Stimulated activated CD8-positive, alpha-beta memory T cell treated with anti-CD3 and anti-CD28 coated beads, Interleukin-12 subunit alpha, Interleukin-12 subunit beta, amount 100 ng/mL, for 1 hour (primary cell): ENCODE results near the gene PTPRN2.
A peak's percentile ranks its signal among the peaks of the same experiment; 100 is the strongest.
"Not testable (repeated sequence)": the region's sequence is repeated elsewhere in the genome, so short reads cannot be mapped to it uniquely, and the experiment has no call there.

Experiments
- DNase-seq: peaks from one replicate; pipeline ENCODE4 v3.0.0-alpha.2; 2020; ENCODE audit warnings: low read depth

Gene PTPRN2

GRCh38 chr7:157574914-157575586 lies 1012.6 kb downstream of the PTPRN2 start:
- DNase-seq: no peak

GRCh38 chr7:157574120-157574825 lies 1013.4 kb downstream of the PTPRN2 start:
- no peak for DNase-seq

- no peak for DNase-seq
These were observed 1014.4 kb downstream of the PTPRN2 start for GRCh38 chr7:157573244-157573643.

- DNase-seq: no peak
These were observed 1015.0 kb downstream of the PTPRN2 start for GRCh38 chr7:157572622-157573021.

- DNase-seq: no peak
These were observed 1017.0 kb downstream of the PTPRN2 start for GRCh38 chr7:157570531-157571200.

- no peak for DNase-seq
These were observed 1017.7 kb downstream of the PTPRN2 start for GRCh38 chr7:157569967-157570366.

GRCh38 chr7:157568770-157569584 lies 1018.6 kb downstream of the PTPRN2 start:
- DNase-seq: peak; percentile 35

GRCh38 chr7:157568106-157568769 lies 1019.4 kb downstream of the PTPRN2 start:
- DNase-seq: no peak

GRCh38 chr7:157567666-157568065 lies 1020.0 kb downstream of the PTPRN2 start:
- DNase-seq: no peak

GRCh38 chr7:157566631-157567006 lies 1021.0 kb downstream of the PTPRN2 start:
- no peak for DNase-seq

GRCh38 chr7:157565981-157566630 lies 1021.5 kb downstream of the PTPRN2 start:
- DNase-seq: no peak

- DNase-seq: no peak
These were observed 1022.4 kb downstream of the PTPRN2 start for GRCh38 chr7:157565201-157565626.

- DNase-seq: no peak
These were observed 1023.0 kb downstream of the PTPRN2 start for GRCh38 chr7:157564517-157565177.

- not testable (repeated sequence) for DNase-seq
These were observed 1024.0 kb downstream of the PTPRN2 start for GRCh38 chr7:157563467-157564135.

GRCh38 chr7:157562522-157563398 lies 1024.9 kb downstream of the PTPRN2 start:
- DNase-seq: not testable (repeated sequence)

GRCh38 chr7:157561816-157562410 lies 1025.7 kb downstream of the PTPRN2 start:
- no peak for DNase-seq

- no peak for DNase-seq
These were observed 1026.2 kb downstream of the PTPRN2 start for GRCh38 chr7:157561523-157561785.

GRCh38 chr7:157560710-157561522 lies 1026.7 kb downstream of the PTPRN2 start:
- no peak for DNase-seq
